ENCODE measurements around the gene CLCC1. TPM values are rescaled to one million over a fixed set of nuclear protein-coding genes. Genes with fewer than 3 reads are reported as not detected.

CLCC1 gene
- total RNA-seq, 1 donor from 2014 or later = 45.7 TPM

Other genes with a start within 250 kb of the CLCC1 start
- 72.4 and 89.8 TPM in 2 replicates for gene STXBP3, start 216.8 kb downstream of the CLCC1 start, total RNA-seq
- gene AKNAD1, start 106.4 kb downstream of the CLCC1 start, total RNA-seq = not detected in 2 replicates
- gene GPSM2, start 86.5 kb downstream of the CLCC1 start, total RNA-seq = 18.6 and 30.9 TPM in 2 replicates
- 21.0 and 43.2 TPM in 2 replicates for gene WDR47, start 78.6 kb upstream of the CLCC1 start, total RNA-seq
- 114 and 177 TPM in 2 replicates for gene TAF13, start 112.5 kb upstream of the CLCC1 start, total RNA-seq
- 21.4 and 32.1 TPM in 2 replicates for gene TMEM167B, start 127.3 kb upstream of the CLCC1 start, total RNA-seq
- 0.17 and 0.99 TPM in 2 replicates for gene ELAPOR1, start 150.6 kb upstream of the CLCC1 start, total RNA-seq